Stimulated activated CD8-positive, alpha-beta memory T cell treated with anti-CD3 and anti-CD28 coated beads, Interleukin-15, amount 100 ng/mL, for 1 hour (primary cell): ENCODE measurements around the gene IZUMO4.

Source experiments
- DNase-seq: peaks from one replicate; pipeline ENCODE4 v3.0.0-alpha.2; 2020; ENCODE audit warnings: low read depth

Gene IZUMO4

GRCh38 chr19:2096480-2097202 lies at the start of gene IZUMO4:
TSS of gene IZUMO4 (plus strand) at chr19:2096915. CDS start at chr19:2096946, 31 bp downstream.
- peak; percentile 100 for DNase-seq

- DNase-seq, result no peak
These were observed 49.7 kb upstream of the IZUMO4 start for GRCh38 chr19:2047076-2047448.

- DNase-seq, result no peak
These were observed 49.1 kb upstream of the IZUMO4 start for GRCh38 chr19:2047449-2048103.

- DNase-seq, result no peak
These were observed 48.4 kb upstream of the IZUMO4 start for GRCh38 chr19:2048104-2048958.

GRCh38 chr19:2048959-2049740 lies 47.6 kb upstream of the IZUMO4 start:
- no peak for DNase-seq

GRCh38 chr19:2049741-2050348 lies 46.9 kb upstream of the IZUMO4 start:
- DNase-seq, result no peak

GRCh38 chr19:2050349-2050990 lies 46.2 kb upstream of the IZUMO4 start:
- DNase-seq, result no peak

- peak; percentile 92 for DNase-seq
These were observed 45.5 kb upstream of the IZUMO4 start, which contains the start of gene MKNK2 for GRCh38 chr19:2050991-2051772. TSS of gene MKNK2 (minus strand) at chr19:2051244. CDS start at chr19:2050851, 393 bp downstream.

- no peak for DNase-seq
These were observed 44.7 kb upstream of the IZUMO4 start for GRCh38 chr19:2051773-2052704.

GRCh38 chr19:2053601-2054389 lies 42.9 kb upstream of the IZUMO4 start:
- DNase-seq, result no peak

- DNase-seq, result no peak
These were observed 42.0 kb upstream of the IZUMO4 start for GRCh38 chr19:2054763-2055162.

- no peak for DNase-seq
These were observed 40.5 kb upstream of the IZUMO4 start for GRCh38 chr19:2055931-2056836.

- DNase-seq, result no peak
These were observed 39.9 kb upstream of the IZUMO4 start for GRCh38 chr19:2056837-2057192.

GRCh38 chr19:2057484-2058469 lies 38.9 kb upstream of the IZUMO4 start:
- no peak for DNase-seq

- DNase-seq, result no peak
These were observed 37.9 kb upstream of the IZUMO4 start for GRCh38 chr19:2058570-2059421.
